ENCODE data around the gene METTL5.
"Not testable (repeated sequence)": the region's sequence is repeated elsewhere in the genome, so short reads cannot be mapped to it uniquely, and the experiment has no call there.

METTL5 gene

GRCh38 chr2:169819106-169819505 lies 5.6 kb downstream of the METTL5 start:
- Histone ChIP-seq H3K36me3 (ENCODE audit: insufficient read depth, low read length) (peaks cover 64% of the 10 kb centered on the region), H3K27ac (ENCODE audit: low read length) (no peak overlapping the region), H3K27me3 (ENCODE audit: insufficient read depth, low read length, poor library complexity) (no peaks in the 10 kb centered on the region), H3K79me2 (ENCODE audit: insufficient read depth, low read length) (peaks cover 47% of the 10 kb centered on the region), H2AFZ (ENCODE audit: low read depth, low read length) (no peak overlapping the region), H4K20me1 (ENCODE audit: insufficient read depth, low read length) (no peaks in the 10 kb centered on the region), H3K4me1 (ENCODE audit: insufficient read depth, low read length) (peaks cover 26% of the 10 kb centered on the region), H3K4me3 (ENCODE audit: low read depth in 1 of 2, low read length in 2 of 2) (no peak overlapping the region), H3K4me2 (ENCODE audit: insufficient read depth, low read length) (no peak overlapping the region), H3K9ac (ENCODE audit: low read depth, low read length) (no peak overlapping the region), H3K9me3 (ENCODE audit: insufficient read depth, low read length, severe bottlenecking) (no peaks in the 10 kb centered on the region)
- ATAC-seq (ENCODE audit: insufficient read depth, low read depth) (no peak), DNase-seq (no peak)
- TF ChIP-seq CTCF (IDR thresholded peaks at IDR 0.05; ENCODE audit: borderline replicate concordance, extremely low read depth, low read length, poor library complexity, severe bottlenecking) = no peak
- TF ChIP-seq EZH2 (IDR thresholded peaks at IDR 0.05; ENCODE audit: borderline replicate concordance, low read depth, low read length, severe bottlenecking) = no peak

- no peak for DNase-seq
- Histone ChIP-seq H4K20me1 (ENCODE audit: insufficient read depth, low read length) (no peaks in the 10 kb centered on the region), H3K27ac (ENCODE audit: low read length) (no peak overlapping the region), H3K9ac (ENCODE audit: low read depth, low read length) (no peak overlapping the region), H3K36me3 (ENCODE audit: insufficient read depth, low read length) (peaks cover 72% of the 10 kb centered on the region), H3K27me3 (ENCODE audit: insufficient read depth, low read length, poor library complexity) (no peaks in the 10 kb centered on the region), H3K9me3 (ENCODE audit: insufficient read depth, low read length, severe bottlenecking) (no peaks in the 10 kb centered on the region), H2AFZ (ENCODE audit: low read depth, low read length) (no peak overlapping the region), H3K4me3 (ENCODE audit: low read depth in 1 of 2, low read length in 2 of 2) (no peak overlapping the region), H3K4me1 (ENCODE audit: insufficient read depth, low read length) (peaks cover 17% of the 10 kb centered on the region), H3K4me2 (ENCODE audit: insufficient read depth, low read length) (no peak overlapping the region), H3K79me2 (ENCODE audit: insufficient read depth, low read length) (peaks cover 45% of the 10 kb centered on the region)
- no peak for ATAC-seq (ENCODE audit: insufficient read depth, low read depth)
- no peak for TF ChIP-seq CTCF (IDR thresholded peaks at IDR 0.05; ENCODE audit: borderline replicate concordance, extremely low read depth, low read length, poor library complexity, severe bottlenecking)
- no peak for TF ChIP-seq EZH2 (IDR thresholded peaks at IDR 0.05; ENCODE audit: borderline replicate concordance, low read depth, low read length, severe bottlenecking)
These were observed 6.5 kb downstream of the METTL5 start for GRCh38 chr2:169818241-169818640.

GRCh38 chr2:169817369-169817768 lies 7.3 kb downstream of the METTL5 start:
- H3K4me2 ChIP-seq (ENCODE audit: insufficient read depth, low read length); H3K4me1 ChIP-seq (ENCODE audit: insufficient read depth, low read length); H3K27me3 ChIP-seq (ENCODE audit: insufficient read depth, low read length, poor library complexity); H3K9me3 ChIP-seq (ENCODE audit: insufficient read depth, low read length, severe bottlenecking); ATAC-seq (ENCODE audit: insufficient read depth, low read depth); DNase-seq; H3K9ac ChIP-seq (ENCODE audit: low read depth, low read length); H3K27ac ChIP-seq (ENCODE audit: low read length); H2AFZ ChIP-seq (ENCODE audit: low read depth, low read length); H3K4me3 ChIP-seq (ENCODE audit: low read depth in 1 of 2, low read length in 2 of 2); H4K20me1 ChIP-seq (ENCODE audit: insufficient read depth, low read length): not testable (repeated sequence)
- peaks cover 73% of the 10 kb centered on the region for H3K36me3 ChIP-seq (ENCODE audit: insufficient read depth, low read length)
- peaks cover 36% of the 10 kb centered on the region for H3K79me2 ChIP-seq (ENCODE audit: insufficient read depth, low read length)

GRCh38 chr2:169816961-169817360 lies 7.7 kb downstream of the METTL5 start:
- H2AFZ ChIP-seq (ENCODE audit: low read depth, low read length); H3K27me3 ChIP-seq (ENCODE audit: insufficient read depth, low read length, poor library complexity); DNase-seq; H3K9ac ChIP-seq (ENCODE audit: low read depth, low read length); ATAC-seq (ENCODE audit: insufficient read depth, low read depth); H3K9me3 ChIP-seq (ENCODE audit: insufficient read depth, low read length, severe bottlenecking); H3K4me1 ChIP-seq (ENCODE audit: insufficient read depth, low read length); H3K4me3 ChIP-seq (ENCODE audit: low read depth in 1 of 2, low read length in 2 of 2); H3K27ac ChIP-seq (ENCODE audit: low read length); H3K4me2 ChIP-seq (ENCODE audit: insufficient read depth, low read length); H4K20me1 ChIP-seq (ENCODE audit: insufficient read depth, low read length): not testable (repeated sequence)
- peaks cover 77% of the 10 kb centered on the region for H3K36me3 ChIP-seq (ENCODE audit: insufficient read depth, low read length)
- peaks cover 32% of the 10 kb centered on the region for H3K79me2 ChIP-seq (ENCODE audit: insufficient read depth, low read length)

All from DND-41 (cell line).